Type B pancreatic cell (in vitro differentiated cells): ENCODE data around the gene PFKFB2. TPM values are rescaled to one million over a fixed set of nuclear protein-coding genes. Genes with fewer than 3 reads are reported as not detected.
A peak's percentile ranks its signal among the peaks of the same experiment; 100 is the strongest.

ENCODE experiments used
- DNase-seq: peaks from one replicate; pipeline ENCODE4 v3.0.0; 2021; ENCODE audit warnings: mixed read lengths; ENCODE audit not compliant: unreplicated experiment; ENCODE audit errors: extremely low spot score
- H3K27ac Mint-ChIP-seq: 2 replicates; pipeline ENCODE4 v1.8.0; 2021; ENCODE audit warnings: mild to moderate bottlenecking, mixed read lengths
- H3K27me3 Mint-ChIP-seq: 2 replicates; pipeline ENCODE4 v1.8.0; 2021; ENCODE audit warnings: mixed read lengths
- H3K36me3 Mint-ChIP-seq: 2 replicates; pipeline ENCODE4 v1.8.0; 2021; ENCODE audit warnings: mixed read lengths
- H3K4me1 Mint-ChIP-seq: one replicate; pipeline ENCODE4 v1.8.0; 2021; ENCODE audit warnings: mixed read lengths; ENCODE audit not compliant: unreplicated experiment
- H3K4me3 Mint-ChIP-seq: 2 replicates; pipeline ENCODE4 v1.8.0; 2021; ENCODE audit warnings: mild to moderate bottlenecking, mixed read lengths
- H3K9me3 Mint-ChIP-seq: 2 replicates; pipeline ENCODE4 v1.8.0; 2021; ENCODE audit warnings: mixed read lengths
- total RNA-seq: library from RNA; stranded (reverse); gene quantifications from 2 replicates; pipeline ENCODE4 v1.2.1, GENCODE V29; 2021; ENCODE audit warnings: low replicate concordance
- TF ChIP-seq, protein P1 (sequence below): fragments of 200-600 bp; sonication (generic); conservative IDR thresholded peaks from 2 replicates; pipeline ENCODE4 v1.5.0; 2021; ENCODE audit warnings: antibody characterized with exemption, mild to moderate bottlenecking

PFKFB2 gene
- total RNA-seq, 1 donor from 2014 or later = 18.7 TPM

DNA sequence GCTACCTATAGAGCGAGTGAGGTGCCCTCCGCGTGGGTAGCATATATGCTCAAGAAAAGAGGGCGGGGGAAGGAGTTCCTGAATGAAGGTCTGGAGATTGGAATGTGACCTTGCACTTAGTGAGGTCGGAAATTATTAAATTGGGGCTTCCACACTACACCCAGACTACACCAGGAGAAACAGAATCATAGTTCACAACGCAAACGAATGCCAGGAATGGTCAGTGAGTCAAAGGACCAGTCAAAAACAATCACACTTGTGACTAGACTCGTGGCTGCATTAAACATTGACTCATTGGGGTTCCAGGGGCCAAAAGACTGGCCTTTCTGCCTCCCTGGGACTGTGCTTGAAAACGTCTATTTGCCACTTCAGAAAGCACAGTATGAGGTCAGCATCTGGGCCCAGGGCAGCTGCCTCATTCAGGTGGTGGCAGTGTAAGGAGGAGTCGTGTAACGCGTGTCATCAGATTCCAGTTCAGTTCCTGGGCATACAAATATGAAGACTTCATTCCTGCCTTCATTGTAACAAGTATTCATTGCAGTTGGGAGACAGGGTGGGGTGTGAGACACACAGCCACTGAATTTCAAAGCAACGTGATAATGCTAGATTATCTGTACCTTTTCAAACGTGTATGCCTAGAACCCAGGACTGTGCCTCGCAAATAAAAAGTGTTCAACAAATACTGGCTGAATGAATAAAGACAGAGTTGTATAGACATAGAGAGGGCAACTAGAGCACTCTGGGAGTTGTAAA lies 1.7 kb upstream of the PFKFB2 start, which contains the start of gene YOD1:
Gene YOD1 (minus strand): TSS at position 18 of the 753 bp plus-strand sequence. CDS start 178 bp downstream, outside the sequence.
- peaks cover 4% of the 10 kb centered on the region for H3K36me3 Mint-ChIP-seq
- peak within 1 kb of the TSS; percentile 97 for H3K4me3 Mint-ChIP-seq
- H3K27ac Mint-ChIP-seq = peak within 1 kb of the TSS; percentile 98
- no peaks in the 10 kb centered on the region for H3K9me3 Mint-ChIP-seq
- no peak for DNase-seq
- peaks cover 51% of the 10 kb centered on the region for H3K4me1 Mint-ChIP-seq
- TF ChIP-seq, protein P1, sequence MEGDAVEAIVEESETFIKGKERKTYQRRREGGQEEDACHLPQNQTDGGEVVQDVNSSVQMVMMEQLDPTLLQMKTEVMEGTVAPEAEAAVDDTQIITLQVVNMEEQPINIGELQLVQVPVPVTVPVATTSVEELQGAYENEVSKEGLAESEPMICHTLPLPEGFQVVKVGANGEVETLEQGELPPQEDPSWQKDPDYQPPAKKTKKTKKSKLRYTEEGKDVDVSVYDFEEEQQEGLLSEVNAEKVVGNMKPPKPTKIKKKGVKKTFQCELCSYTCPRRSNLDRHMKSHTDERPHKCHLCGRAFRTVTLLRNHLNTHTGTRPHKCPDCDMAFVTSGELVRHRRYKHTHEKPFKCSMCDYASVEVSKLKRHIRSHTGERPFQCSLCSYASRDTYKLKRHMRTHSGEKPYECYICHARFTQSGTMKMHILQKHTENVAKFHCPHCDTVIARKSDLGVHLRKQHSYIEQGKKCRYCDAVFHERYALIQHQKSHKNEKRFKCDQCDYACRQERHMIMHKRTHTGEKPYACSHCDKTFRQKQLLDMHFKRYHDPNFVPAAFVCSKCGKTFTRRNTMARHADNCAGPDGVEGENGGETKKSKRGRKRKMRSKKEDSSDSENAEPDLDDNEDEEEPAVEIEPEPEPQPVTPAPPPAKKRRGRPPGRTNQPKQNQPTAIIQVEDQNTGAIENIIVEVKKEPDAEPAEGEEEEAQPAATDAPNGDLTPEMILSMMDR = no peak
- peaks cover 3% of the 10 kb centered on the region for H3K27me3 Mint-ChIP-seq

DNA sequence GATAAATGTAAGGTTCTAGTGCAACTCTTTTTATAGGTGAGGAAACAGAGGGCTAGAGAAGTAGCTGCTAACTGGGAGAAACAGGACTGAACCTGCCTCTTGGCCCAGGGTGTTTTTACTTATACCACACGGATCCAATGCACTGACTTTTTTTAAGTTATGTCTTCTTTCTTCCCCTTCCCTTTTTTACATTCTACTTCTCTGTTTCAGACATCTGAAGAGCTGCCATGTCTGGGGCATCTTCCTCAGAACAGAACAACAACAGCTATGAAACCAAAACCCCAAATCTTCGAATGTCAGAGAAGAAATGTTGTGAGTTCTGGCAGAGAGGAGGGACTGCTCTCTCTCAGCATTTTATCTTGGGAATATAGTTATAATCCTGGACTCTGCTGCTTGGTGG lies 1.4 kb downstream of the PFKFB2 start:
- DNase-seq = no peak
- Mint-ChIP-seq H3K27ac (peak overlapping the region; percentile 98), H3K4me1 (peaks cover 28% of the 10 kb centered on the region), H3K36me3 (no peaks in the 10 kb centered on the region), H3K9me3 (no peaks in the 10 kb centered on the region), H3K4me3 (peak overlapping the region; percentile 97), H3K27me3 (peaks cover 3% of the 10 kb centered on the region)
- TF ChIP-seq, protein P1 = no peak

DNA sequence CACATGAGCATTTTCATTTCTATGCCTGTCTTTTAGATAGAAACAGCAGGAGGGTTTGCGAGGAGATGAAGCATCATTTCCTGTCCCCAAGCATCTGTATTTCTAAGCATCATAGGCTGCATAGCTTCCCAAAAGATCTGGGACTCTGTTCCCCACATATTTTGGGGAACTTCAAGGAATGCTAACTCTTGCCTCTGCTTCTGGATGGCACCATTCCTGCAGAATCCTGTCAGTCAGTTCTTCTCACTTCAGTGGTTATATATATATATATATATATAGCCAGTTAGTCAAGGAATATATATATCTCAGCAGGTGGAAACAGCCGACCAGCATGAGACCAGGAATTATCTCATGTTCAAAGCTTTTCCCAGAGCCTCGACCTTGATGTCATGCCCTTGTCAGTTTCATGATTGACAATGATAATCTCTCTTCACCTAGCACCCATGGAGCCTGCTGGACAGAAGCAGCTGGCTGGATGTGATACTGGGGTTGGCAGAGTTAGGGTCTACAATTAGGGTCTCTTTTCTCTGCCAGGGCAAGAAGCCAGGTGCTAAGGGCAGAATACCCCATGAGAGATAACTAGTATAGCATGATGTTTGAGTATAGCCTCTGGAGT lies 2.4 kb downstream of the PFKFB2 start:
- H3K27me3 Mint-ChIP-seq = peaks cover 3% of the 10 kb centered on the region
- H3K4me1 Mint-ChIP-seq = peaks cover 25% of the 10 kb centered on the region
- DNase-seq = no peak
- no peaks in the 10 kb centered on the region for H3K36me3 Mint-ChIP-seq
- H3K9me3 Mint-ChIP-seq = no peaks in the 10 kb centered on the region
- TF ChIP-seq, protein P1 = no peak
- peak overlapping the region; percentile 98 for H3K27ac Mint-ChIP-seq
- H3K4me3 Mint-ChIP-seq = no peak overlapping the region

DNA sequence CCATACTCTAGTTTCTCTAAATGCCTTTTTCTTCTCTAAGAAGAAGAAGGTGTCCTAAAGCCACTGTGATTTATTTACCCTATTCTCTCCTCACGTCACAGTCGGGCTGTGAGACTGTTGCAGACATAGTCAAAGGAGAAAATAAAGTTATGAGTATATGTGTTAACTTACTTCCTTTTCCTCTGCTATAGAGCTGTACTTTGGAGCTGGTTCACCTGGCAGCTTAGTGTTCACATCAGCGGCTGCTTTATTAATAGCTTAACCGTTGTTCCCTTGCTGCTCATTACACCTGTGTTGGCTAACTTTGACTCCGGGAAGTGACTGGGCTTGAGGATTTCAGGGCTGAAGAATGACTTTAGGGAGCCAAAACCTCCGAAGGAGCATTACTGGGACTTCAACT lies 3.6 kb downstream of the PFKFB2 start:
- TF ChIP-seq, protein P1 = no peak
- peaks cover 4% of the 10 kb centered on the region for H3K36me3 Mint-ChIP-seq
- H3K4me1 Mint-ChIP-seq = peaks cover 17% of the 10 kb centered on the region
- H3K27ac Mint-ChIP-seq = no peak overlapping the region
- no peak for DNase-seq
- no peaks in the 10 kb centered on the region for H3K9me3 Mint-ChIP-seq
- peak overlapping the region; percentile 1 for H3K4me3 Mint-ChIP-seq
- H3K27me3 Mint-ChIP-seq = peaks cover 3% of the 10 kb centered on the region

DNA sequence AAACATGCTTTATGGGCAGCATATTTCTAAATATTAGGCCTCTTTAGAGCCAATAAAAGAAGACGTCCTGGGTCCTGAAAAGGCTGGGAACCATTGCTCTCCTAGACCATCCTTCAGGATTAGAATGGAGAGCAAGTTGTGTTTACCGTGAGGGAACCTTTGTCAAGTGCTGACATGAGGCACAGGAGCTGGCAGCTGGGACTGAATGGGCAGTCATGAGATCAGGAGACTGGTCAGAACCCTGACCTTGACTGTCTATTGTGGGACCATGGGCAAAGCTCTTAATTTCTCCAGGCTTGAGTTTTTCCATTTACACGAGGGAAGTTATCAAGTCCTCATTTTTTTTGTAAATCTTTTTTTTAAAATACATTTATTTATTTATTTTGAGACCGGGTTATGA lies 5.2 kb downstream of the PFKFB2 start:
- H3K9me3 Mint-ChIP-seq = no peaks in the 10 kb centered on the region
- no peak for DNase-seq
- no peak overlapping the region for H3K4me3 Mint-ChIP-seq
- no peak overlapping the region for H3K27ac Mint-ChIP-seq
- H3K27me3 Mint-ChIP-seq = no peaks in the 10 kb centered on the region
- TF ChIP-seq, protein P1 = no peak
- peaks cover 13% of the 10 kb centered on the region for H3K36me3 Mint-ChIP-seq
- peaks cover 4% of the 10 kb centered on the region for H3K4me1 Mint-ChIP-seq
